Smooth muscle cell (in vitro differentiated cells): Measurements from ENCODE around the gene GPR162. TPM values are rescaled to one million over a fixed set of nuclear protein-coding genes. Genes with fewer than 3 reads are reported as not detected.

Experiments used
- DNase-seq: peaks from one replicate; lab custom pipeline; 2025; ENCODE audit not compliant: unreplicated experiment; lab: John Stamatoyannopoulos, UW
- H2AFZ ChIP-seq: fragments of 200-600 bp; sonication (generic); 2 replicates; pipeline ENCODE4 v1.6.0; 2016; ENCODE audit warnings: antibody characterized with exemption, low read depth, mild to moderate bottlenecking
- H3F3A ChIP-seq: fragments of 200-600 bp; sonication (generic); 2 replicates; pipeline ENCODE4 v1.6.0; 2017; ENCODE audit warnings: antibody characterized with exemption, low read depth
- H3K27ac ChIP-seq: fragments of 200-600 bp; sonication (generic); 2 replicates; pipeline ENCODE4 v1.5.1; 2016; ENCODE audit warnings: low read depth, mild to moderate bottlenecking
- H3K27me3 ChIP-seq: fragments of 200-600 bp; sonication (generic); 2 replicates; pipeline ENCODE4 v1.6.1; 2016; ENCODE audit warnings: low read depth, mild to moderate bottlenecking
- H3K36me3 ChIP-seq: fragments of 200-600 bp; sonication (generic); 2 replicates; pipeline ENCODE4 v1.5.1; 2016; ENCODE audit warnings: low read depth
- H3K4me1 ChIP-seq: fragments of 200-600 bp; sonication (generic); 2 replicates; pipeline ENCODE4 v1.5.1; 2016; ENCODE audit warnings: low read depth
- H3K4me2 ChIP-seq: fragments of 200-600 bp; sonication (generic); 2 replicates; pipeline ENCODE4 v1.6.0; 2016; ENCODE audit warnings: mild to moderate bottlenecking
- H3K4me3 ChIP-seq: fragments of 200-600 bp; sonication (generic); 2 replicates; pipeline ENCODE4 v1.5.1; 2016; ENCODE audit warnings: mild to moderate bottlenecking
- H3K79me2 ChIP-seq: fragments of 200-600 bp; sonication (generic); 2 replicates; pipeline ENCODE4 v1.6.0; 2016; ENCODE audit warnings: low read depth, mild to moderate bottlenecking
- H3K9ac ChIP-seq: fragments of 200-600 bp; sonication (generic); 2 replicates; pipeline ENCODE4 v1.6.0; 2016; ENCODE audit warnings: low read depth
- H3K9me3 ChIP-seq: fragments of 200-600 bp; sonication (generic); replicated peaks from 2 replicates; pipeline ENCODE4 v1.5.1; 2016; ENCODE audit warnings: low read depth
- H4K20me1 ChIP-seq: fragments of 200-600 bp; sonication (generic); 2 replicates; pipeline ENCODE4 v1.6.0; 2016; ENCODE audit warnings: low read depth
- CTCF ChIP-seq: fragments of 200-600 bp; sonication (generic); IDR thresholded peaks from 2 replicates; pipeline ENCODE4 v1.5.1; 2017; ENCODE audit warnings: borderline replicate concordance, mild to moderate bottlenecking, antibody characterized with exemption; ENCODE audit not compliant: insufficient read depth, poor library complexity, severe bottlenecking
- WGBS: methylation state at CpG from one replicate; pipeline ENCODE4 v1.1.7; 2016; ENCODE audit warnings: low lambda C conversion rate; 5-methylcytosine and 5-hydroxymethylcytosine counted together
- polyA plus RNA-seq: library from polyadenylated mRNA; unstranded; fragments of >200 nt; fragmentation: Nextera tagmentation; extraction: Ambion mirVana; gene quantifications from 2 replicates; pipeline ENCODE4 v1.2.1, GENCODE V29; 2016
- total RNA-seq: library from RNA; depleted of rRNA; stranded (reverse); fragments of >200 nt; gene quantifications from 2 replicates; pipeline ENCODE4 v1.2.3, GENCODE V29; 2014

GPR162 gene
- total and polyA plus RNA-seq, 2 experiments from 2014 or later, result 0.76 to 2.1 TPM

- no peak for TF ChIP-seq CTCF
- Histone ChIP-seq H3K9me3 (no peaks in the 10 kb centered on the region), H3K4me1 (peaks cover 16% of the 10 kb centered on the region), H3K4me3 (peak overlapping the region; percentile 90), H2AFZ (no peak overlapping the region), H3K4me2 (peak overlapping the region; percentile 42), H3K9ac (no peak overlapping the region), H3K79me2 (peaks cover 10% of the 10 kb centered on the region), H3K27me3 (peaks cover 5% of the 10 kb centered on the region), H4K20me1 (peaks cover 10% of the 10 kb centered on the region), H3K27ac (no peak overlapping the region), H3K36me3 (no peaks in the 10 kb centered on the region), H3F3A (no peaks in the 10 kb centered on the region)
- WGBS, result 3% methylated on average over 8 of the region's 8 CpGs
- DNase-seq, result peak; percentile 51
Observed at GRCh38 chr12:6827437-6827911, 5.9 kb downstream of the GPR162 start.

DNA sequence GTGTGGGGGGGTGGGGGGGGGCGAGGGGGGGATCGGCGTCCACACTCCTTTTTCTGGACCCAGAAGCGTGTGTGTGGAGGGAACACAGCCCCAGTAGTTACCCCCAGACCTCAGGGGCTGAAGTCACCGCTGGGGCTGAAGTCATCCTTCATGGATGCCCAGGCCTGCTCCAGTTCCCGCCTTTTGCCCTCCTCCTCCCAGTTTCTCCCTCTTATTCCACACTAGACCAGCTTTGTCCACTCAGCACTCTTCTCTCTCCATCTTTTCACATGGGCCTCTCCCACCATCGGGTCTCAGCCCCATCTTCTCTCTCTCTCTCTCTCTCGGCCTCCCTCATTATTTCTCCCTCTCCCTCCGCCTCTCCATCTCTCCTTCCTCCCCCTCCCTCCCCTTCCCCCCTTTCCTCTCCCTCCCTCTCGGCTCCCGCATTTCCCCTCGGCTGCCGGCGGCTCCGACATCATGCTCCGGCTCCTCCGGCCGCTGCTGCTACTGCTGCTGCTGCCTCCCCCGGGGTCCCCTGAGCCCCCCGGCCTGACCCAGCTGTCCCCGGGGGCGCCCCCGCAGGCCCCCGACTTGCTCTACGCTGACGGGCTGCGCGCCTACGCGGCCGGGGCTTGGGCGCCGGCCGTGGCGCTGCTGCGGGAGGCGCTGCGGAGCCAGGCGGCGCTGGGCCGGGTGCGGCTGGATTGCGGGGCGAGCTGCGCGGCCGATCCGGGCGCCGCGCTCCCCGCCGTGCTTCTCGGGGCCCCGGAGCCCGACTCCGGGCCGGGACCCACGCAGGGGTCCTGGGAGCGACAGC lies 6.6 kb downstream of the GPR162 start, which contains the start of gene P3H3:
Gene P3H3 (plus strand): TSS at position 426 of the 799 bp plus-strand sequence. CDS start 34 bp downstream, at position 460.
- Histone ChIP-seq H3K4me1 (peaks cover 14% of the 10 kb centered on the region), H3K4me2 (peak within 1 kb of the TSS; percentile 97), H3K9me3 (no peaks in the 10 kb centered on the region), H2AFZ (peak within 1 kb of the TSS; percentile 76), H3K79me2 (peaks cover 10% of the 10 kb centered on the region), H4K20me1 (peaks cover 10% of the 10 kb centered on the region), H3F3A (no peaks in the 10 kb centered on the region), H3K36me3 (no peaks in the 10 kb centered on the region), H3K27me3 (no peaks in the 10 kb centered on the region), H3K9ac (peak within 1 kb of the TSS; percentile 91), H3K27ac (peak within 1 kb of the TSS; percentile 70), H3K4me3 (peak within 1 kb of the TSS; percentile 90)
- DNase-seq, result no peak
- 3% methylated on average over 36 of the region's 60 CpGs for WGBS
- peak; percentile 2 for TF ChIP-seq CTCF

- H3K4me3 ChIP-seq, result peak overlapping the region; percentile 90
- H3K79me2 ChIP-seq, result peaks cover 10% of the 10 kb centered on the region
- no peaks in the 10 kb centered on the region for H3K9me3 ChIP-seq
- peak overlapping the region; percentile 97 for H3K4me2 ChIP-seq
- no peak for TF ChIP-seq CTCF
- H3K4me1 ChIP-seq, result peaks cover 11% of the 10 kb centered on the region
- WGBS, result under 1% methylated on average over 39 of the region's 71 CpGs
- H3K27me3 ChIP-seq, result no peaks in the 10 kb centered on the region
- peak overlapping the region; percentile 76 for H2AFZ ChIP-seq
- no peak for DNase-seq
- H3F3A ChIP-seq, result no peaks in the 10 kb centered on the region
- H3K27ac ChIP-seq, result peak overlapping the region; percentile 70
- no peaks in the 10 kb centered on the region for H3K36me3 ChIP-seq
- peak overlapping the region; percentile 91 for H3K9ac ChIP-seq
- peaks cover 13% of the 10 kb centered on the region for H4K20me1 ChIP-seq
Observed at GRCh38 chr12:6828781-6829535, 7.3 kb downstream of the GPR162 start.
